ENCODE data around the gene GARNL3. TPM values are rescaled to one million over a fixed set of nuclear protein-coding genes. Genes with fewer than 3 reads are reported as not detected.

GARNL3 gene
- total and polyA plus RNA-seq, 2 donors from 2014 or later, result 2.6 to 10.2 TPM

DNA sequence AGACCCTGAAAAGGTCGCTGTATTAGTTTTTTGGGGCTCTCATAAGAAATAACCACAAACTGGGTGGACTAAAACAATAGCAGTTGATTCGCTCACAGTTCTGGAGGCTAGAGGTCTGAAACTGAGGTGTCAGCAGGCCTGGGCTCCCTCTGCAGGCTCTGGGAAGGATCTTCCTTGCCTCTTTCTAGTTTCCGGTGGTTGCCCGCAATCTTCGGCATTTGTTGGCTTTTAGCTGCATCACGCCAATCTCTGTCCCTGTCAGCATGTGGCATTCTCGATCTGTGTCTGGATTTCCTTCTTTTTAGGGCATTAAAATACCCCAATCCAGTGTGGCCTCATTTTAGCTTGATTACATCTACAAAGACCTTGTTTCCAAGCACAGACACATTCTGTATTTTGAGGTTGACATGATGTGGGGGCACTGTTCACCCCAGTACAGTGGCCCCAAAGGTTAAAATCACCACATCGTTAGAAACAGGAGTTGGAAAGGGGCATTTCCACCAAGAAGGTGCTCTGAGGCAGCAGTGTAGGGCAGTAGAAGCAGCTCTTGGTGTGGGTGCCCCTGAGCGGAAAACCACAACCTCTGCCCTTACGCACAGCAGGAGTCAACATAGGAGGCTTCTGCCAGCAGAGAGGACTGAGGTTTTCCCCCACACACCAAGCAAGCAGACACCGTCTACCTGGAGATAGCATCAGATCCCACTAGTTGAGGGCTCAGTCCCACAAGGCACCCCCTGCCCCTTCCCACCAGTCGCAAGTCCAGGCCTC is 173.1 kb downstream of the GARNL3 start:
- no peaks in the 10 kb centered on the region for H3K27me3 ChIP-seq (ENCODE audit: control insufficient read depth, insufficient read depth, low read length)
- H3K27ac ChIP-seq (ENCODE audit: low read depth in 2 of 2, low read length in 2 of 2), result no peak overlapping the region
- intact Hi-C loops (cut with DNase I), result no loop called here
- H3K4me3 ChIP-seq (ENCODE audit: low read length in 3 of 3), result no peak overlapping the region
- no peaks in the 10 kb centered on the region for H3K4me1 ChIP-seq (ENCODE audit: control insufficient read depth in 2 of 3, insufficient read depth in 2 of 3, low read depth in 1 of 3, low read length in 3 of 3)
- no peak for TF ChIP-seq CTCF (IDR thresholded peaks at IDR 0.05; ENCODE audit: borderline replicate concordance, extremely low read depth, insufficient read depth)
- no peak overlapping the region for H3K9ac ChIP-seq (ENCODE audit: low read length in 3 of 3)
- DNase-seq (no peak), FAIRE-seq (no peak)
- H3K36me3 ChIP-seq (ENCODE audit: control insufficient read depth in 2 of 3, insufficient read depth in 3 of 3, low read length in 3 of 3), result peaks cover 9 to 67% (median 48%) of the 10 kb centered on the region in 3 donors
- no peaks in the 10 kb centered on the region for H3K9me3 ChIP-seq (ENCODE audit: control insufficient read depth in 2 of 3, insufficient read depth in 1 of 3, low read length in 3 of 3)

- no peak overlapping the region for H3K9ac ChIP-seq (ENCODE audit: low read length in 3 of 3)
- intact Hi-C loops (cut with DNase I), result no loop called here
- no peak overlapping the region for H3K4me3 ChIP-seq (ENCODE audit: low read length in 3 of 3)
- no peaks in the 10 kb centered on the region for H3K27me3 ChIP-seq (ENCODE audit: control insufficient read depth, insufficient read depth, low read length)
- TF ChIP-seq CTCF (IDR thresholded peaks at IDR 0.05; ENCODE audit: borderline replicate concordance, extremely low read depth, insufficient read depth), result no peak
- no peaks in the 10 kb centered on the region for H3K4me1 ChIP-seq (ENCODE audit: control insufficient read depth in 2 of 3, insufficient read depth in 2 of 3, low read depth in 1 of 3, low read length in 3 of 3)
- no peak for FAIRE-seq
- no peak for DNase-seq
- H3K9me3 ChIP-seq (ENCODE audit: control insufficient read depth in 2 of 3, insufficient read depth in 1 of 3, low read length in 3 of 3), result no peaks in the 10 kb centered on the region
- no peak overlapping the region for H3K27ac ChIP-seq (ENCODE audit: low read depth in 2 of 2, low read length in 2 of 2)
- peaks cover 9 to 64% (median 44%) of the 10 kb centered on the region in 3 donors for H3K36me3 ChIP-seq (ENCODE audit: control insufficient read depth in 2 of 3, insufficient read depth in 3 of 3, low read length in 3 of 3)
Measured at GRCh38 chr9:127438394-127438793, 173.8 kb downstream of the GARNL3 start.

Other genes starting within 250 kb of the GARNL3 start
- gene ANGPTL2, start 142.1 kb upstream of the GARNL3 start, total RNA-seq, result 12.4 TPM
- 4.3 TPM for gene ANGPTL2, start 142.1 kb upstream of the GARNL3 start, polyA plus RNA-seq (ENCODE audit: insufficient read depth, low read depth, low replicate concordance)
- gene SLC2A8, start 132.4 kb downstream of the GARNL3 start, total RNA-seq, result 15.3 TPM
- gene SLC2A8, start 132.4 kb downstream of the GARNL3 start, polyA plus RNA-seq (ENCODE audit: insufficient read depth, low read depth, low replicate concordance), result 22.0 TPM
- gene ZNF79, start 159.6 kb downstream of the GARNL3 start, total RNA-seq, result 9.1 TPM
- gene ZNF79, start 159.6 kb downstream of the GARNL3 start, polyA plus RNA-seq (ENCODE audit: insufficient read depth, low read depth, low replicate concordance), result 2.1 TPM
- gene RPL12, start 186.6 kb downstream of the GARNL3 start, total RNA-seq, result 985 TPM
- gene RPL12, start 186.6 kb downstream of the GARNL3 start, polyA plus RNA-seq (ENCODE audit: insufficient read depth, low read depth, low replicate concordance), result 1,980 TPM
- 24.6 TPM for gene LRSAM1, start 186.7 kb downstream of the GARNL3 start, total RNA-seq
- gene LRSAM1, start 186.7 kb downstream of the GARNL3 start, polyA plus RNA-seq (ENCODE audit: insufficient read depth, low read depth, low replicate concordance), result 15.8 TPM